Parathyroid adenoma (tissue), 2 donors: Measurements from ENCODE around the gene CYB561.

ENCODE experiments used
- H2AFZ ChIP-seq: fragments of 300-600 bp; sonication (generic); one replicate; pipeline ENCODE4 v1.7.0; 2017; ENCODE audit warnings: antibody characterized with exemption, mild to moderate bottlenecking
- H3K27ac ChIP-seq: fragments of 300-600 bp; sonication (generic); one replicate; pipeline ENCODE4 v1.7.0; 2017
- H3K27me3 ChIP-seq: fragments of 300-600 bp; sonication (generic); one replicate; pipeline ENCODE4 v1.7.0; 2017; ENCODE audit warnings: low read length; ENCODE audit not compliant: control insufficient read depth, insufficient read depth
- H3K36me3 ChIP-seq: fragments of 300-600 bp; sonication (generic); one replicate; pipeline ENCODE4 v1.7.0; 2017; ENCODE audit warnings: low read length; ENCODE audit not compliant: control insufficient read depth, insufficient read depth
- H3K4me1 ChIP-seq: fragments of 300-600 bp; sonication (generic); one replicate; pipeline ENCODE4 v1.7.0; 2017; ENCODE audit warnings: control low read depth
- H3K4me2 ChIP-seq: fragments of 300-600 bp; sonication (generic); one replicate; pipeline ENCODE4 v1.7.0; 2017; ENCODE audit warnings: low read length
- H3K4me3 ChIP-seq: fragments of 300-600 bp; sonication (generic); one replicate; pipeline ENCODE4 v1.7.0; 2017; ENCODE audit warnings: low read depth, low read length
- H3K79me2 ChIP-seq: fragments of 300-600 bp; sonication (generic); one replicate; pipeline ENCODE4 v1.7.0; 2017; ENCODE audit warnings: control low read depth
- H3K9ac ChIP-seq: fragments of 300-600 bp; sonication (generic); one replicate; pipeline ENCODE4 v1.7.0; 2017; ENCODE audit warnings: mild to moderate bottlenecking
- H3K9me3 ChIP-seq: fragments of 300-600 bp; sonication (generic); one replicate; pipeline ENCODE4 v1.7.0; 2017; ENCODE audit warnings: low read length; ENCODE audit not compliant: control insufficient read depth
- CTCF ChIP-seq: fragments of 300-600 bp; sonication (generic); IDR thresholded peaks from one replicate; pipeline ENCODE4 v1.7.0; 2017; ENCODE audit warnings: antibody characterized with exemption, mild to moderate bottlenecking
- donor health status: primary hyperparathyroidism.

Gene CYB561

DNA sequence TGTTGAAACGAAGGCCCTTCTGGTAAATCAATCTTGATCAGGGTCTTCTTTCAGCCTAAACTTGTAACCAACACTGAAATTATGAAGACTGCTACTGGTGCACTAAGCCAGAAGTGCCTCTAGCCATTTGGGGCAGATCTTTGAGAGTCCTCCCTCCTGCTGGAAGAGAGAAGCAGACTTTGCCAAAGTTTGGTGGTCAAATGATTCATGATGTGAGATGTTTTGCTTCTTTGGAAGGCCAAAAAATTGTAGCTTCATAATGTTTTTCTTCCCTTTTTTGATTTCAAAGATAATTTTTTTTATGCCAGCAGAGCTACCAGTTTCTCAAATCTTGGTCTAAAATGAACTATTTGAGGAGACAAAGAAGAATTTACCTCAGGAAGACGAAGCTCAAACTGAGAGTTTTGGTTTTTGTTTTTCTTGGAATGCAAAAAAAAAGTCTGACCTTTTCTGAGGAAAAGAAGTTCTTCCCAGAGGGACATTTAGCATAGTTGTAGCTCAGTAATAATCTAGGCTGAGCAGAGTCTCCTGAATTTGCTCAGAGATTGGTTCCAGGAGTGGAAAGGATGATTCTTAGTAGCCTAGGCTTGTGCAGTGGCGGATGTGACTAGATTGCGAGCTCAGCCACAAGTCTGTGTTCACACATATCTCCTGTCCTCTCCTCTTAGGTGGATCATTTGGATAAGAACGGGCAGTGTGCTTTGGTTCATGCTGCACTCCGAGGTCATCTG lies 50.9 kb downstream of the CYB561 start:
- H3K27me3 ChIP-seq = no peaks in the 10 kb centered on the region
- no peak overlapping the region for H2AFZ ChIP-seq
- no peaks in the 10 kb centered on the region for H3K79me2 ChIP-seq
- H3K36me3 ChIP-seq = no peaks in the 10 kb centered on the region
- H3K9ac ChIP-seq = no peak overlapping the region
- H3K27ac ChIP-seq = no peak overlapping the region
- no peak overlapping the region for H3K4me2 ChIP-seq
- H3K4me3 ChIP-seq = no peak overlapping the region
- no peaks in the 10 kb centered on the region for H3K4me1 ChIP-seq
- H3K9me3 ChIP-seq = no peaks in the 10 kb centered on the region
- TF ChIP-seq CTCF = no peak

DNA sequence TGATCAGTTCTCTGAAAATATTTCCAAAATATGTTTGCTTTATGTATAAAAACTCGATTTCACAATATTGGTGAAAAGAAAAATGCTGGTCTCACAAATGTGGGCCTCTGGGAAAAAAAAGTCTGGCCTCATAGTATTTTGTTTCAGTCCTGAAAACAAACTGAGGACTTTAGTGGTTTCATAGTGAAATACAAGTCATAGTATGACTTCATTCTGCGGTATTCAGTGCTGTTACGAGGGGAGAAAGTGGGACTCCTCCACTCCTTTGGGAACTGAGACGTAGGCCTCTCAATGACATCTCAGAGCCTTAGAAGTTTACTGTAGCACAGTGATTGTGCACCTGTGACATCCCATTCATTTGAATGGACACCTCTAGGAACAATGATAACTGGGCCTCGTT lies 56.0 kb downstream of the CYB561 start:
- H3K27me3 ChIP-seq = no peaks in the 10 kb centered on the region
- TF ChIP-seq CTCF = no peak
- H3K4me3 ChIP-seq = no peak overlapping the region
- no peak overlapping the region for H3K27ac ChIP-seq
- no peak overlapping the region for H3K9ac ChIP-seq
- no peak overlapping the region for H3K4me2 ChIP-seq
- H2AFZ ChIP-seq = no peak overlapping the region
- H3K9me3 ChIP-seq = no peaks in the 10 kb centered on the region
- no peaks in the 10 kb centered on the region for H3K36me3 ChIP-seq
- no peaks in the 10 kb centered on the region for H3K79me2 ChIP-seq
- H3K4me1 ChIP-seq = no peaks in the 10 kb centered on the region

DNA sequence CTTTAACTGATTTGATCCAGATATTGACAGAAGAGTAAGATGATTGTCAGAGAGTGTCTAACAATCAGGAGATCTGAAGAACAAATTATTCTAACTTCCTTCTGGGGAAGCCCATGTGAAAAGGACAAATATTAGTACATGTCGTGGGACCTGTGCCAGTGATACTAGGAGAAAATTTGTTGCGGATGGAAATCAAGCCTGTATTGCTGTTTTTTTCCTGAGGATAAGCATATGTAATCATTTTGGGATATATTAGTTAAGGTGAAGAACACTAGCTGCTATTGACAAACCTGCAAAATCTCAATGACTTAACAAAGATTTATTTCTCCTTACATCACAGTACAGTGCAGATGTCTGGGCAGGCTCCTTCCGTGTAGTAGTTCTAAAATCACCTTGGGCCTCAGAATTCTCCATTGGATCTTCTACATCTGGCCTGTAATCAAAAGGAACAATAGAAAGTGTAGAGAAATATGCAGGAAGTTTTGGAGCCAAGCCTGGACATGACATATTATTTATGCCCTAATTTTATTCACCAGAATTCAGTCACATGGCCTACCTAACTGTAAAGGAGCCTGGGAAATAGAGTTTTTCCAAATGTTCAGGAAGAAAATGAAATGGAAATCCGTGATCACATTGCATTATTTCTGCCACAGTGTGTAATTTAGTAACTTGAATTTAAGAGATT lies 58.3 kb downstream of the CYB561 start:
- no peaks in the 10 kb centered on the region for H3K4me1 ChIP-seq
- no peaks in the 10 kb centered on the region for H3K36me3 ChIP-seq
- H3K9ac ChIP-seq = no peak overlapping the region
- H3K27me3 ChIP-seq = no peaks in the 10 kb centered on the region
- H3K4me2 ChIP-seq = no peak overlapping the region
- no peaks in the 10 kb centered on the region for H3K79me2 ChIP-seq
- no peak overlapping the region for H3K4me3 ChIP-seq
- no peak overlapping the region for H2AFZ ChIP-seq
- H3K27ac ChIP-seq = no peak overlapping the region
- H3K9me3 ChIP-seq = no peaks in the 10 kb centered on the region
- TF ChIP-seq CTCF = no peak

- TF ChIP-seq CTCF = no peak
- no peaks in the 10 kb centered on the region for H3K9me3 ChIP-seq
- H3K4me3 ChIP-seq = no peak overlapping the region
- no peaks in the 10 kb centered on the region for H3K4me1 ChIP-seq
- no peak overlapping the region for H2AFZ ChIP-seq
- no peak overlapping the region for H3K9ac ChIP-seq
- no peaks in the 10 kb centered on the region for H3K27me3 ChIP-seq
- no peak overlapping the region for H3K4me2 ChIP-seq
- no peaks in the 10 kb centered on the region for H3K36me3 ChIP-seq
- H3K27ac ChIP-seq = no peak overlapping the region
- no peaks in the 10 kb centered on the region for H3K79me2 ChIP-seq
Measured at GRCh38 chr17:63382826-63383225, 63.3 kb downstream of the CYB561 start.
